ENCODE measurements around the gene AHI1.

DNA sequence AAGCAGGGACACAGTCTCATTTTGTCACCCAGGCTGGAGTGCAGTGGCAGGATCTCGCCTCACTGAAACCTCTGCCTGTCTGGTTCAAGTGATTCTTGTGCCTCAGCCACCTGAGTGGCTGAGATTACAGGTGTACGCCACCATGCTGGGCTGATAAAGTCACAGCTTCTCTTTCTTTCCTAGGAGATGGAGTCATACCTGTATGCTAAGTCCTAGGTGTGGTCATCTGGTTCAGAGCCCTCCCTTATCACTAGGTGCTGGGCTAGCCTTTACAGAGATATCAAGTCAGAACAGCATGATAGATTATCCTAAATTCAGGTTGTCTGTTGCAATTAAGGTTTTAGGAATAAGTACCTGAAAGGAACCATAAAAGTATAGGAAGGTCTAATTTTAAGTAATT lies 86.7 kb downstream of the AHI1 start:
- TF ChIP-seq, protein P1, sequence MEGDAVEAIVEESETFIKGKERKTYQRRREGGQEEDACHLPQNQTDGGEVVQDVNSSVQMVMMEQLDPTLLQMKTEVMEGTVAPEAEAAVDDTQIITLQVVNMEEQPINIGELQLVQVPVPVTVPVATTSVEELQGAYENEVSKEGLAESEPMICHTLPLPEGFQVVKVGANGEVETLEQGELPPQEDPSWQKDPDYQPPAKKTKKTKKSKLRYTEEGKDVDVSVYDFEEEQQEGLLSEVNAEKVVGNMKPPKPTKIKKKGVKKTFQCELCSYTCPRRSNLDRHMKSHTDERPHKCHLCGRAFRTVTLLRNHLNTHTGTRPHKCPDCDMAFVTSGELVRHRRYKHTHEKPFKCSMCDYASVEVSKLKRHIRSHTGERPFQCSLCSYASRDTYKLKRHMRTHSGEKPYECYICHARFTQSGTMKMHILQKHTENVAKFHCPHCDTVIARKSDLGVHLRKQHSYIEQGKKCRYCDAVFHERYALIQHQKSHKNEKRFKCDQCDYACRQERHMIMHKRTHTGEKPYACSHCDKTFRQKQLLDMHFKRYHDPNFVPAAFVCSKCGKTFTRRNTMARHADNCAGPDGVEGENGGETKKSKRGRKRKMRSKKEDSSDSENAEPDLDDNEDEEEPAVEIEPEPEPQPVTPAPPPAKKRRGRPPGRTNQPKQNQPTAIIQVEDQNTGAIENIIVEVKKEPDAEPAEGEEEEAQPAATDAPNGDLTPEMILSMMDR (conservative IDR thresholded peaks at IDR 0.05 in 1 of 2, IDR thresholded peaks at IDR 0.05 in 1 of 2; ENCODE audit: extremely low read depth in 1 of 2, insufficient read depth in 1 of 2, low read depth in 1 of 2, low read length in 2 of 2) = no peak
- no peak for TF ChIP-seq EZH2 (IDR thresholded peaks at IDR 0.05; ENCODE audit: borderline replicate concordance, low read length)

All from mammary epithelial cell (primary cell).